ENCODE measurements around the gene CCDC74A. TPM values are rescaled to one million over a fixed set of nuclear protein-coding genes. Genes with fewer than 3 reads are reported as not detected.
"Not testable (repeated sequence)": the region's sequence is repeated elsewhere in the genome, so short reads cannot be mapped to it uniquely, and the experiment has no call there.

CCDC74A gene
- total and polyA plus RNA-seq, 9 of the 15 experiments (the other 6 are each of a cell fraction or from before 2014, with no cell fraction given), result 1.1 to 38.1 (median 9.6) TPM

DNA sequence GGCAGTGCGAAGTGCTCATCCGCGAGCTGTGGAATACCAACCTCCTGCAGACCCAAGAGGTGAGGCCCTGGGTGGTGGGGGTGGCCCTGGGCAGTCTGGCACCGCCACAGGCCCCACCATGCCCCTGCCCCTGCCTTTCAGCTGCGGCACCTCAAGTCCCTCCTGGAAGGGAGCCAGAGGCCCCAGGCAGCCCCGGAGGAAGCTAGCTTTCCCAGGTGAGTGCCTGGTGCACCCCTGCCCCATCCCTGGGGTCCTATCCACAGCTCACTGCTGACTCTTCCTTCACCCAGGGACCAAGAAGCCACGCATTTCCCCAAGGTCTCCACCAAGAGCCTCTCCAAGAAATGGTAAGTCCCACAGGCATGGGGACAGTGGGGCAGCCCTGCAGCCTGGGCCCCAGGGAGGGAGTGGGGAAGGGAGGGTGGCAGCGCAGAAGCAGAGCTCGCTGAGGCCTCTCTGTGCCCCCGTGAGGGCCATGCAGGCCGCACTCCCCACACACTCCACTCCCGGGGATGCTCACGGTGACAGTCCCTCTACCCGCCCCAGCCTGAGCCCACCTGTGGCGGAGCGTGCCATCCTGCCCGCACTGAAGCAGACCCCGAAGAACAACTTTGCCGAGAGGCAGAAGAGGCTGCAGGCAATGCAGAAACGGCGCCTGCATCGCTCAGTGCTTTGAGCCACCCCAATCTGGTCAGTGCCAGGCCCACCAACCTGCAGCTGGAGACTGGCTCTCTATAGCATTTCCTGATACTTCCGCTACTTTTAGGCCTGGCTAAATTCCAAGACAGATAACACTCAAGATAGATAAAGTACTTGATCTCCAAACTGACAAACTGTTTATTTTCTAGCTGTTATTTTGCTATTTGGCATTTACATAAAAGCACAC lies 5.3 kb downstream of the CCDC74A start:
- ATAC-seq; H2AFZ ChIP-seq (ENCODE audit: low read depth, low read length); H3K36me3 ChIP-seq (ENCODE audit: control insufficient read depth, insufficient read depth, low read length); H3K4me3 ChIP-seq; H3K9me3 ChIP-seq (replicated peaks; ENCODE audit: control insufficient read depth, insufficient read depth, low read depth, low read length); H4K20me1 ChIP-seq (replicated peaks; ENCODE audit: control insufficient read depth, insufficient read depth, low read length); H3K4me2 ChIP-seq (ENCODE audit: insufficient read depth, low read length); H3K79me2 ChIP-seq (ENCODE audit: control insufficient read depth, insufficient read depth, low read length); POLR2A ChIA-PET; CTCF ChIA-PET (ENCODE audit: low intra/inter-chr PET ratio); in situ Hi-C loops (cut with MboI); H3K27me3 ChIP-seq (ENCODE audit: control insufficient read depth in 2 of 2, insufficient read depth in 2 of 2, low read length in 2 of 2); H3K27ac ChIP-seq (ENCODE audit: extremely low read depth, low read depth, low read length); intact Hi-C loops (cut with micrococcal nuclease); H3K9me1 ChIP-seq (ENCODE audit: control insufficient read depth, insufficient read depth, low read length); BruUV-seq (replicated peaks); DNase-seq (ENCODE audit: extremely low read depth in 1 of 4, low spot score in 3 of 4): not testable (repeated sequence)
- WGBS (ENCODE audit: insufficient coverage, low coverage, missing lambda C conversion rate), result 44% methylated on average over 9 of the region's 23 CpGs
- H3K9ac ChIP-seq (ENCODE audit: insufficient read depth in 1 of 2, low read depth in 2 of 2, low read length in 2 of 2), result peak overlapping the region in 1 of 2 experiments; percentile 17; a peak in 1 of 4 replicates
- FAIRE-seq, result peak; percentile 73
- 0 out of 2 replicates have a peak, but pooled peaks have one; percentile 5 for TF ChIP-seq NFIC (IDR thresholded peaks at IDR 0.05)
- H3K4me1 ChIP-seq (replicated peaks in 1 of 2; ENCODE audit: control insufficient read depth in 2 of 2, insufficient read depth in 2 of 2, low read length in 2 of 2), result peaks cover 0 to 31% of the 10 kb centered on the region in 2 experiments; a peak in 2 of 5 replicates

DNA sequence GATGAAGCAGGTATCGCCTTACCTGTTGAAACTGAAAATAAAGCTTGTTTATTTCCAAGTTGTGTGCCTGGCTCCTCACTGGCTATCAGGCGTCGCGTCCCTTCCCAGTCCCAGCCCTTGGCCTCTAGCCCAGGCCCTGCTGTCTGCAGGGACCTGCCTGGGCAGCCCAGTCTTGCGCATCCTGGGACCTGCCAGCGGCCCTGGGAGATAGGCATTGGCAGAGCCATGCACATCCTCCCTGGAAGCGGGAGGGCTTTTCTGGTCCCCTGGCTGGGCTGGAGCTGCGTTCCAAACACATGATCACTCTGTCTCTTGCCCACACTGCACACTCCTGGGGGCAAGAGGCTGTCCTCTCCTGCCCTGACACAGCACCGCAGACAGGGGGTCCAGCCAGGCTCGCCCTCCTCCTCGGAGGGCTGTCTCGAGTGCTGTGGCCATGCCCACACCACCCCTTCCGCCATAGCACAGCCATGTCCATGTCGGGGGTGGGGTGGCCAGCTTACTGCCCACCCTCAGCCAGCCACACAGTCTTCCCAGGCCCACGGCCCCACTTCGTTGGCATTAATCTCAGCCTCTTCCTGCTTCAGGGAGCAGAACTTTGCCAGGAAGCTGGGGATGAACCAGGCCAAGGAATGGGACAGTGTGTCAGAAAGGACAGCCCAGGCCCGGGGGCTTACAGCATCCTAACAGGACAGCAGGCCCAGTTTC lies 6.1 kb downstream of the CCDC74A start:
- DNase-seq (ENCODE audit: extremely low read depth in 1 of 4, low spot score in 3 of 4); CTCF ChIA-PET (ENCODE audit: low intra/inter-chr PET ratio); H3K36me3 ChIP-seq (ENCODE audit: control insufficient read depth, insufficient read depth, low read length); in situ Hi-C loops (cut with MboI); POLR2A ChIA-PET; H3K79me2 ChIP-seq (ENCODE audit: control insufficient read depth, insufficient read depth, low read length); intact Hi-C loops (cut with micrococcal nuclease); H4K20me1 ChIP-seq (replicated peaks; ENCODE audit: control insufficient read depth, insufficient read depth, low read length); H2AFZ ChIP-seq (ENCODE audit: low read depth, low read length); FAIRE-seq; H3K9me1 ChIP-seq (ENCODE audit: control insufficient read depth, insufficient read depth, low read length); H3K4me3 ChIP-seq; H3K9ac ChIP-seq (ENCODE audit: insufficient read depth in 1 of 2, low read depth in 2 of 2, low read length in 2 of 2); H3K27ac ChIP-seq (ENCODE audit: extremely low read depth, low read depth, low read length); H3K4me2 ChIP-seq (ENCODE audit: insufficient read depth, low read length); H3K27me3 ChIP-seq (ENCODE audit: control insufficient read depth in 2 of 2, insufficient read depth in 2 of 2, low read length in 2 of 2); H3K9me3 ChIP-seq (replicated peaks; ENCODE audit: control insufficient read depth, insufficient read depth, low read depth, low read length); BruUV-seq (replicated peaks); ATAC-seq: not testable (repeated sequence)
- peaks cover 0 to 26% of the 10 kb centered on the region in 2 experiments; a peak in 2 of 5 replicates for H3K4me1 ChIP-seq (replicated peaks in 1 of 2; ENCODE audit: control insufficient read depth in 2 of 2, insufficient read depth in 2 of 2, low read length in 2 of 2)
- 36% methylated on average over 13 of the region's 17 CpGs for WGBS (ENCODE audit: insufficient coverage, low coverage, missing lambda C conversion rate)

- WGBS (ENCODE audit: insufficient coverage, low coverage, missing lambda C conversion rate), result 52% methylated on average over 5 of the region's 13 CpGs
- ATAC-seq; H3K27me3 ChIP-seq (ENCODE audit: control insufficient read depth in 2 of 2, insufficient read depth in 2 of 2, low read length in 2 of 2); H3K27ac ChIP-seq (ENCODE audit: extremely low read depth, low read depth, low read length); CTCF ChIA-PET (ENCODE audit: low intra/inter-chr PET ratio); H3K79me2 ChIP-seq (ENCODE audit: control insufficient read depth, insufficient read depth, low read length); BruUV-seq (replicated peaks); intact Hi-C loops (cut with micrococcal nuclease); H3K9me3 ChIP-seq (replicated peaks; ENCODE audit: control insufficient read depth, insufficient read depth, low read depth, low read length); POLR2A ChIA-PET; H3K4me2 ChIP-seq (ENCODE audit: insufficient read depth, low read length); in situ Hi-C loops (cut with MboI); DNase-seq (ENCODE audit: extremely low read depth in 1 of 4, low spot score in 3 of 4); H3K36me3 ChIP-seq (ENCODE audit: control insufficient read depth, insufficient read depth, low read length); H3K4me3 ChIP-seq; H2AFZ ChIP-seq (ENCODE audit: low read depth, low read length); H4K20me1 ChIP-seq (replicated peaks; ENCODE audit: control insufficient read depth, insufficient read depth, low read length); H3K9ac ChIP-seq (ENCODE audit: insufficient read depth in 1 of 2, low read depth in 2 of 2, low read length in 2 of 2); H3K9me1 ChIP-seq (ENCODE audit: control insufficient read depth, insufficient read depth, low read length): not testable (repeated sequence)
- FAIRE-seq, result peak; percentile 15
- H3K4me1 ChIP-seq (replicated peaks in 1 of 2; ENCODE audit: control insufficient read depth in 2 of 2, insufficient read depth in 2 of 2, low read length in 2 of 2), result peaks cover 0 to 22% of the 10 kb centered on the region in 2 experiments; a peak in 2 of 5 replicates
Measured at GRCh38 chr2:131534317-131534672, 6.6 kb downstream of the CCDC74A start.

Measured in K562 (cell line).